Measurements from ENCODE around the gene TRIM61. TPM values are rescaled to one million over a fixed set of nuclear protein-coding genes. Genes with fewer than 3 reads are reported as not detected.
"Not testable (repeated sequence)": the region's sequence is repeated elsewhere in the genome, so short reads cannot be mapped to it uniquely, and the experiment has no call there.

TRIM61 gene
- total RNA-seq, 1 donor from 2014 or later, result 2.8 TPM

- DNase-seq (ENCODE audit: low spot score), result peak; percentile 82
Measured at GRCh38 chr4:164956766-164957643, 20.5 kb downstream of the TRIM61 start.

- no peak for DNase-seq (ENCODE audit: low spot score)
Measured at GRCh38 chr4:164955107-164955805, 22.2 kb downstream of the TRIM61 start.

- DNase-seq (ENCODE audit: low spot score), result no peak
Measured at GRCh38 chr4:164952551-164952950, 24.9 kb downstream of the TRIM61 start.

GRCh38 chr4:164949448-164950143, 27.9 kb downstream of the TRIM61 start:
- no peak for DNase-seq (ENCODE audit: low spot score)

- DNase-seq (ENCODE audit: low spot score), result no peak
Measured at GRCh38 chr4:164948975-164949374, 28.5 kb downstream of the TRIM61 start.

- not testable (repeated sequence) for DNase-seq (ENCODE audit: low spot score)
Measured at GRCh38 chr4:164948006-164948405, 29.5 kb downstream of the TRIM61 start.

GRCh38 chr4:164946810-164947209, 30.6 kb downstream of the TRIM61 start:
- DNase-seq (ENCODE audit: low spot score), result no peak

GRCh38 chr4:164945146-164945545, 32.3 kb downstream of the TRIM61 start:
- no peak for DNase-seq (ENCODE audit: low spot score)

- DNase-seq (ENCODE audit: low spot score), result no peak
Measured at GRCh38 chr4:164943192-164943591, 34.3 kb downstream of the TRIM61 start.

GRCh38 chr4:164937576-164938270, 39.7 kb downstream of the TRIM61 start:
- DNase-seq (ENCODE audit: low spot score), result peak; percentile 26

- not testable (repeated sequence) for DNase-seq (ENCODE audit: low spot score)
Measured at GRCh38 chr4:164935865-164936606, 41.4 kb downstream of the TRIM61 start.

GRCh38 chr4:164935363-164935762, 42.1 kb downstream of the TRIM61 start:
- no peak for DNase-seq (ENCODE audit: low spot score)

- no peak for DNase-seq (ENCODE audit: low spot score)
Measured at GRCh38 chr4:164933244-164933643, 44.2 kb downstream of the TRIM61 start.

GRCh38 chr4:164931551-164932324, 45.7 kb downstream of the TRIM61 start:
- DNase-seq (ENCODE audit: low spot score), result no peak

GRCh38 chr4:164930647-164931046, 46.8 kb downstream of the TRIM61 start:
- DNase-seq (ENCODE audit: low spot score), result no peak

GRCh38 chr4:164927101-164927500, 50.4 kb downstream of the TRIM61 start:
- not testable (repeated sequence) for DNase-seq (ENCODE audit: low spot score)

GRCh38 chr4:164926301-164926700, 51.2 kb downstream of the TRIM61 start:
- no peak for DNase-seq (ENCODE audit: low spot score)

GRCh38 chr4:164924670-164925238, 52.7 kb downstream of the TRIM61 start:
- no peak for DNase-seq (ENCODE audit: low spot score)

- no peak for DNase-seq (ENCODE audit: low spot score)
Measured at GRCh38 chr4:164918956-164919355, 58.5 kb downstream of the TRIM61 start.

Measured in mucosa of gallbladder (tissue), 1 donor.